GM23248 (cell line): ENCODE data around the gene MYLIP.

Source experiments
- EZH2 ChIP-seq: fragments of 200-600 bp; sonication (generic); IDR thresholded peaks from 2 replicates; pipeline ENCODE4 v1.6.1; 2018; ENCODE audit warnings: antibody characterized with exemption, mild to moderate bottlenecking; ENCODE audit not compliant: insufficient read depth, poor library complexity, severe bottlenecking
- EZH2phosphoT487 ChIP-seq: fragments of 200-600 bp; sonication (generic); IDR thresholded peaks from 2 replicates; pipeline ENCODE4 v1.6.1; 2018; ENCODE audit warnings: antibody characterized with exemption, moderate library complexity, mild to moderate bottlenecking, low read depth; ENCODE audit not compliant: insufficient read depth

DNA sequence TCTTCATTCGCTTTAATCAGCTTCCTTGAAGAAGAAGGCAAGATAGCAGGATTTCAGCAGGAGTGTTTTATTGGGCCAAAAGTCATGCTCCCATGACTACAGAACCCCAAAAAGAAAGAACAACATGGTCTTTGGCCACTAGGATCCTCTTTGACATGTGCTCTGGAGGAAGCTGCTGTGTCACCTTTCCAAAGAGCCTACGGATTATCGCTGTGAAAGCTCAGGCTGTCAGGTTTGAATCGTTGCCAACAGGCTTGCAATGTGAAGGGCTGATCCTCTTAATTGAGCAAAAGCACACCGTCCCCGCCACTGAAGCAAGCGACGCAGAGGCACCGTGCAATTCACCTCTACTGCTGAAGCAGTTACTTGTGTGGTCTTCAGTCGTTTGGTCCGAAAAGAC is 29.0 kb downstream of the MYLIP start:
- TF ChIP-seq EZH2phosphoT487 (no peak), EZH2 (no peak)
